HCT116 (cell line): Measurements from ENCODE around the gene NHLRC1.

Source experiments
- CTCF ChIP-seq, 3 experiments: fragments of 200-600 bp in 1 of 3; sonication (generic) in 1 of 3; IDR thresholded peaks in 2 of 3; conservative IDR thresholded peaks in 1 of 3; 2 replicates each; pipeline ENCODE4 v1.5.1; 2012 to 2017; ENCODE audit warnings: low read depth in 2 of 3, low read length in 2 of 3, antibody characterized with exemption in 1 of 3, borderline replicate concordance in 1 of 3, control low read depth in 1 of 3, mild to moderate bottlenecking in 1 of 3, mixed read lengths in 1 of 3, mixed run types in 1 of 3, moderate library complexity in 1 of 3; ENCODE audit not compliant: insufficient read depth in 1 of 3
- JUND ChIP-seq: IDR thresholded peaks from 2 replicates; pipeline ENCODE4 v1.6.1; 2012
- MAX ChIP-seq: IDR thresholded peaks from 2 replicates; pipeline ENCODE4 v1.6.1; 2012
- RAD21 ChIP-seq: IDR thresholded peaks from 2 replicates; pipeline ENCODE4 v1.6.1; 2012; ENCODE audit warnings: low read depth, mild to moderate bottlenecking
- REST ChIP-seq: IDR thresholded peaks from 2 replicates; pipeline ENCODE4 v1.6.1; 2012; ENCODE audit warnings: low read depth

- no peak for TF ChIP-seq CTCF (IDR thresholded peaks at IDR 0.05 in 2 of 3, conservative IDR thresholded peaks at IDR 0.05 in 1 of 3; ENCODE audit: borderline replicate concordance in 1 of 3, insufficient read depth in 1 of 3, low read depth in 2 of 3, low read length in 2 of 3)
- TF ChIP-seq MAX, result no peak
- TF ChIP-seq RAD21, result no peak
- no peak for TF ChIP-seq REST
- TF ChIP-seq JUND, result no peak
Measured at GRCh38 chr6:18119236-18119635, 3.2 kb downstream of the NHLRC1 start.
